ENCODE data around the gene ATP6V0C.
"Not testable (repeated sequence)": the region's sequence is repeated elsewhere in the genome, so short reads cannot be mapped to it uniquely, and the experiment has no call there.

The ATP6V0C gene

DNA sequence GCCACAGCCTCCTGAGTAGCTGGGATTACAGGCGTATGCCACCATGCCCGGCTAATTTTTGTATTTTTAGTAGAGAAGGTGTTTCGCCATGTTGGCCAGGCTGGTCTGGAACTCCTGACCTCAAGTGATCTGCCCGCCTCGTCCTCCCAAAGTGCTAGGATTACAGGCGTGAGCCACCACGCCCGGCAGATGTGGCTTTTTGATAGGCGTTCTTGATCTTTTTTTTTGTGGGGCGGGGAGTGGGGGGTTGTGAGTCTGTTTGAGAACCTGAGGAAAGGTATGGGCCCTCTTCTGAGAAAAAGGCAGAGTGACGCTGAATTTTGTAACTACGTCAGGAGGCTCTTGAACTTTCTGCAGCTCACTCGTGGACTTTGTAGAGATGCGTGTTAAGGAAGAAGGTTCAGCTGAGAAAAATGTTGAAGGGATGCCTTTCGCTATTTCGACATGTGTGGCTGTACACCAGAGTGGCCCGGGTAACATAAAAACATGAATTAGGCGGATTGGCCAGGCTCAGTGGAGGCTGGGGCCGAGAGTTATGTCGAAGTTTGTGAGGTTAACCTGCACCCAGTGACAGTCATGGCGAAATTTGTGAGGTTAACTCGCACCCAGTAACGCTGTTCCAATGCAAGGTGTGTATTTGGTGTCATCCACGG, 25.6 kb downstream of the ATP6V0C start:
- H3K27me3 ChIP-seq (ENCODE audit: control insufficient read depth, insufficient read depth, low read length); H3K36me3 ChIP-seq (ENCODE audit: control insufficient read depth, insufficient read depth, low read length); H3K4me3 ChIP-seq (ENCODE audit: low read depth, low read length); H3K9ac ChIP-seq (ENCODE audit: low read depth, low read length); H3K9me3 ChIP-seq (ENCODE audit: control insufficient read depth, insufficient read depth, low read length); H3K4me1 ChIP-seq (ENCODE audit: control insufficient read depth, insufficient read depth, low read length): not testable (repeated sequence)

DNA sequence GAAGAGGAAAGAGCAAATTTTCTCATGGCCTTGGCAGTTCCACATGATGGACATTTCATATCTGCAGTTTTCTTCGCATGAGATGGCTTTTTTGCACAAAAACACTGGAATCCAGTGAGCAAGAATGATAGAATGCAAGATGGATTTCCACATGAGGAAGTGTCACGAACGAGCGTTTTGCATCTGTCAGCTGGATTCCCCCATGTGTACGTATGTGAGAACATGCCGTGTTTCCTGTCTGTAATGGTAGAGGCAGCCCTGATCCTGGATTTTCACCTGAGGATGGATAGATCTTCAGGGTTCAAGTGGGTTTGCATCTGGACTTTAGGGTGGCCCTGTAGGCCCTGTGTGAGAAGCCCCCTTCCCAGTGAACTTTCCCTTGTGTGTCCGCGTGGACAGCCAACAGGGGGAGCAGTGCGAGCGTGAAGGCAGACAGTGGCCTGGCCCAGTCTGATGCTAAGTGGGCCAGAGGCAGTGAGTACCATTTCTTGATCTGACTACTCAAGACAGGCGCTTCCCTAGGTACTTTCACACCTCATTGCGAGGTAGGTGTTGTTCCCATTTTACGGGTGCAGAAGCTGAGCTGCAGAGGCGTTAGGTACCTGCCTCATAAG, 26.2 kb downstream of the ATP6V0C start:
- H3K4me3 ChIP-seq (ENCODE audit: low read depth, low read length); H3K4me1 ChIP-seq (ENCODE audit: control insufficient read depth, insufficient read depth, low read length); H3K9me3 ChIP-seq (ENCODE audit: control insufficient read depth, insufficient read depth, low read length); H3K9ac ChIP-seq (ENCODE audit: low read depth, low read length); H3K27me3 ChIP-seq (ENCODE audit: control insufficient read depth, insufficient read depth, low read length); H3K36me3 ChIP-seq (ENCODE audit: control insufficient read depth, insufficient read depth, low read length): not testable (repeated sequence)

DNA sequence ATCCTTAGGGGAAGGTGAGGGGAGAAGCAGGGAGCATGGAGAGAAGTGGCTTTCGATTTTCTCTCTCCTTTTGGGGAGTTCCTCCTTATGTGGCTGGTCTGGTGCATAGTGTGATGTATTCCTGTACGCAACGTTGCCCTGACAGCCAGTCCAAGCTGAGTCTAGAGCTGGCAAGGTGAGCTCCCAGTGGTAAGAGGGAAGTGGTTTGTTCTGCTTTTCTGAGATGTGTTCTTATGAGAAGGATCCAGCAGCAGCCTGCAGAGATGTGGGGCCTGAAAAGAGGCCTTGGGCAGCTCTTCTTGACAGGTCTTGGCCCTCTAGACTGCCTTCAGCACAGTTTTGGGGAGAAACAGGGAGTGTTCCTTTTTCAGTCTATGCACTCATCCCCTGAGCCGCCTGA, 27.2 kb downstream of the ATP6V0C start:
- H3K36me3 ChIP-seq (ENCODE audit: control insufficient read depth, insufficient read depth, low read length); H3K9me3 ChIP-seq (ENCODE audit: control insufficient read depth, insufficient read depth, low read length); H3K4me3 ChIP-seq (ENCODE audit: low read depth, low read length); H3K9ac ChIP-seq (ENCODE audit: low read depth, low read length); H3K27me3 ChIP-seq (ENCODE audit: control insufficient read depth, insufficient read depth, low read length); H3K4me1 ChIP-seq (ENCODE audit: control insufficient read depth, insufficient read depth, low read length): not testable (repeated sequence)

DNA sequence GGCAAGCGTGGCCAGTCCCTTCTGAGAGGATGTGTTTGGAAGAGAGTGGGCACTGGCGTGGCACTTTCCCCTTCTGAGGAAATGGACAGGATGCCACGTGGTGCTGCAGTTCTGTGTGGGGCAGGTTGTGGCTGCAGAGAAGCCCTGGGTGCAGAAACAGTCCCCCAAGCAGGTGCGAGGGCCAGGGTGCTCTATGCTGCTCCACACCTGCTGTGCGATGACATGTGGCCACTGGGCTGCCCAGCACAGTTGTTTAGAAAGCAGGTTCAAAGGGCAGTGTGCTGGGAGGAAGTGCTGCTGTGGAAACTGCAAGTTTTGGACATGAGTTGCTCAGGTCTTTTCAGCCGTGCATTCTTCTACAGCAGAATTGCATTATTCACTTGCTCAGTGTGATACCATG, 27.7 kb downstream of the ATP6V0C start:
- H3K9ac ChIP-seq (ENCODE audit: low read depth, low read length); H3K27me3 ChIP-seq (ENCODE audit: control insufficient read depth, insufficient read depth, low read length); H3K4me3 ChIP-seq (ENCODE audit: low read depth, low read length); H3K4me1 ChIP-seq (ENCODE audit: control insufficient read depth, insufficient read depth, low read length); H3K9me3 ChIP-seq (ENCODE audit: control insufficient read depth, insufficient read depth, low read length); H3K36me3 ChIP-seq (ENCODE audit: control insufficient read depth, insufficient read depth, low read length): not testable (repeated sequence)

DNA sequence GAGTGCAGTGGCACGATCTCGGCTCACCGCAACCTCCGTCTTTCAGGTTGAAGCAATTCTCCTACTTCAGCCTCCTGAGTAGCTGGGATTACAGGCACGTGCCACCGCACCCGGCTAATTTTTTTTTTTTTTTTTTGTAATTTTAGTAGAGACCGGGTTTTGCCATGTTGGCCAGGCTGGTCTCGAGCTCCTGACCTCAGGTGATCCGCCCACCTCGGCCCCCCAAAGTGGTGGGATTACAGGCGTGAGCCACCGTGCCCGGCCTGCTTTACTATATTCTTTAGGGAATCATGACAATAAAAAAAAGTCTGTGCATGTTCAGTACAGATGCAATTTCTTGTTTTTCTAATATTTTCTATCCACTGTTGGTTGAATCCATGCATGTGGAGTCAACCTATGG, 30.0 kb downstream of the ATP6V0C start:
- H3K9me3 ChIP-seq (ENCODE audit: control insufficient read depth, insufficient read depth, low read length); H3K9ac ChIP-seq (ENCODE audit: low read depth, low read length); H3K27me3 ChIP-seq (ENCODE audit: control insufficient read depth, insufficient read depth, low read length); H3K36me3 ChIP-seq (ENCODE audit: control insufficient read depth, insufficient read depth, low read length); H3K4me3 ChIP-seq (ENCODE audit: low read depth, low read length); H3K4me1 ChIP-seq (ENCODE audit: control insufficient read depth, insufficient read depth, low read length): not testable (repeated sequence)

DNA sequence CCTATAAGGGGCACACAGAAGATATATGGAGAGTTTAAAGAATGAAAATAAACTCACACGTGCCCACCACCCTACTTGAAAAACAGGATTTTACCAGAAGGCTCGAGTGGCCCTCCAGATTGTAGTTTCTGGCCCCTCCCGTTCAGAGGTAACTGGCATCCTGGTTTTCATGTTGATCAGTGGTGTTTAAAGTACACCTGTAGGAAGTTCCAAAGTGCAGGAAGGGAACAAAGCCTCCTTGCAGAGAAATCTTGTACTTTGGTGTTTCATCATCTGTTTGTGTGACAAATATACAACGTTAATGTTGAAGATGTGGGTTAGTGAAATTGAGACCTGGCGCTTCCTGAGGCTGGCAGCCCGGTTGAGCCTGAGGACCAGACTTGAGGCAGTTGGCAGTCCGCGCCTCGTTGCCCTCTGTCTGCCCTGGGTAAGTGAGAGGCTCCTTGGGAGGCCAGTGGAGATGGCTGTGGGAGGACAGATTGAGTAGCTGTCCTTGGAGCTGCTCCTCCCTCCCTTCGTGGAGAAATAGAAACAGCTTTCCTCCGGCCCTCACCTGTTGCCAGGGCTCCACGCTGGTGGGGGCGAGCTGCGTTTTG, 36.6 kb downstream of the ATP6V0C start:
- not testable (repeated sequence) for H3K4me1 ChIP-seq (ENCODE audit: control insufficient read depth, insufficient read depth, low read length); H3K4me3 ChIP-seq (ENCODE audit: low read depth, low read length); H3K27me3 ChIP-seq (ENCODE audit: control insufficient read depth, insufficient read depth, low read length); H3K9ac ChIP-seq (ENCODE audit: low read depth, low read length); H3K36me3 ChIP-seq (ENCODE audit: control insufficient read depth, insufficient read depth, low read length); H3K9me3 ChIP-seq (ENCODE audit: control insufficient read depth, insufficient read depth, low read length)

DNA sequence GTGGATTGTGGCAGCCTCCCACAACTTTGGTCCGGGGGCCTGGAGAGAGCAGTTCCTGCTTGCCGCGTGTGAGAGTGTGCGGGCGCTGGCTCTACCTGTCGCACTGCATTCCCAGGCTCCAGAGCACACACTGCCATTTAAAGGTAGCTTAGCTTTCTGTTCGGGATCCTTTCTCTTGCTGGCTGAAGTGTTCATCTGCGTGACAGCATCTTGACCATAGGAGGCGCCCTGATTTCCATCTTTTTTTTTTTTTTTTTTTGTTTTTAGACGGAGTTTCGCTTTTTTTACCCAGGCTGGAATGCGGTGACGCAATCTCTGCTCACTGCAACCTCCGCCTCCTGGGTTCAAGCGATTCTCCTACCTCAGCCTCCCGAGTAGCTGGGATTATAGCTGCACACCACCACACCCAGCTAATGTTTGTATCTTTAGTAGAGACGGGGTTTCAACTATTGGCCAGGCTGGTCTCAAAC, 37.7 kb downstream of the ATP6V0C start:
- not testable (repeated sequence) for H3K27me3 ChIP-seq (ENCODE audit: control insufficient read depth, insufficient read depth, low read length); H3K4me3 ChIP-seq (ENCODE audit: low read depth, low read length); H3K4me1 ChIP-seq (ENCODE audit: control insufficient read depth, insufficient read depth, low read length); H3K36me3 ChIP-seq (ENCODE audit: control insufficient read depth, insufficient read depth, low read length); H3K9me3 ChIP-seq (ENCODE audit: control insufficient read depth, insufficient read depth, low read length); H3K9ac ChIP-seq (ENCODE audit: low read depth, low read length)

DNA sequence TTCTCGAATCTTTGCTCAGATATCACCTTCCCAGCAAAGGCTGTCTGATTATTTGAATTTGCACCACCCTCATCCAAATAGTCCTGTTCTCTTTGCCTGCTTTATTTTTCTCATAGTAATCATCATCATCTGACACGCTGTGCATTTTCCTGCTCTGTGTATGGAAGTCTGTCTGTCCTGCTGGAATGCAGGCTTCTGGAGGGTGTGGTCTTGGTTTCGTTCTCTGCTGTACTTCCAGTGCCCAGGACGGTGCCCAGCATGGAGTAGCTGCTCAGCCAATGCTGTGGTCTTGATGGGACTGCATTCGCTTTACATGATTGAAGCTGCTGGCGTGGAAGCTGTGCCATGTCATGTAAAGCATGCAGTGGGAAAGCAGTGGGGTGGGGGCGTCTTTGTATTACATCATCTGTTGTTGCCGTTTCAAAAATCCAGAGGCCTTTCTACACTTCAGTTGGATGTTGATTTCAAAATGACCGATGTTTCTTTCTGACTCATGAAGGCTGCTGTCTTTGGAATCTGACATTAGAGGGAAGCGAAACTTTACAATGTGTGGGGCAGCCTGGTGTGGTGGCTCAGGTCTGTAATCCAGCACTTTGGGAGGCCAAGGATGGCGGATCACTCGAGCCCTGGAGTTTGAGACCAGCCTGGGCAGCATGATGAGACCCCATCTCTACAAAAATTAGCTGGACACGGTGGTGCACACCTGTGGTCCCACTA, 41.1 kb downstream of the ATP6V0C start:
- not testable (repeated sequence) for H3K27me3 ChIP-seq (ENCODE audit: control insufficient read depth, insufficient read depth, low read length); H3K36me3 ChIP-seq (ENCODE audit: control insufficient read depth, insufficient read depth, low read length); H3K4me1 ChIP-seq (ENCODE audit: control insufficient read depth, insufficient read depth, low read length); H3K9me3 ChIP-seq (ENCODE audit: control insufficient read depth, insufficient read depth, low read length); H3K4me3 ChIP-seq (ENCODE audit: low read depth, low read length); H3K9ac ChIP-seq (ENCODE audit: low read depth, low read length)

DNA sequence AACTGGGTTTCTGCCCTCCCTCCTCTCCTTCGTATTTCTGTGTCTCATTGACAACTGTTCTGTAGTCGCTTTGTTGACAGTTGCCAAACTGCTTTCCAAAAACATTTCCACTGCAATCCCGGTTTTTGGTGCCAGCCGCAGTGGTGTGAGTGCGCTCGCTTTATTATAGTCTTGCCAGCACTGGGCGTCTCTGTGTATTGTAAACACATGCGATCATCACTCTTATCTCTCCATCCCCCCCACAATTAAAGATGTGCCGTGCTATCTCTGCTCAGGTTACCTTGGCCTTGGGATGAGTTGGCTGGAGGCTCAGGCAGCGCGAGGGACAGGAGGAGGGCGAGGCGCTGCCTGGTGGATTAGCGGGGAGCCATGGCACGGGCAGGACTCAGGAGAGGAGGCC, 43.4 kb downstream of the ATP6V0C start:
- H3K4me3 ChIP-seq (ENCODE audit: low read depth, low read length); H3K9ac ChIP-seq (ENCODE audit: low read depth, low read length): not testable (repeated sequence)

DNA sequence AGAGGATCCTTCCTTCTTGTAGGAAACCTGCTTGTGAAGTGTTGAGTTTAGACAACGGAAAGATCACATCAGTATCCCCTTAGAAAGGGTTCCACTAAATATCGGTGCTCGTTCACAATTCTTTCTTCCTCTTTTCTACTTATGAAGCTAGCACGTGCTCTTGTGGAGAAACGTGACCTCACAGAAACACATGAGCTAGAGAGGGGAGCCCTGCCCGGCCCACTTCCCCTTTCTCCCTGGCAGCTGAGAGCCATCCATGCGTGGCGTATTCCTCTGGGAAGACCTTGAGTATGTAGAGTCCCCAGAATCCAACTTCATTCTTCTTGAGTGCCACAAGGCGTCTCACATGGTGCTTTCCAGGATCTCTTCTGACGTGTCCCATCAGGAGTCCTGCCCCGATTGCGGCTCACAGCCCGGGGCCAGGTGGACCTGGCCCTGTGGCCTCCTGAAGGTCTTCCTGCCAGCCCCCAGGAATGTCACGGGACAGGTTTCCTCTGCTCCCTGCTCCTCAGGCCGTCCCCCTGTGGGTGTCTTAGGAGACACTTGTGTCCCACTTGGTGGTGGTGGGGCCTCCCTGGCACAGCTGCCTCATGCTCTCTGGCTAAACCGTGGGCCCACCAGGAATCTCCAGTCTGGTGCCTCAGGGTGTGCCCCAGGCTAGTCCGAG, 46.5 kb downstream of the ATP6V0C start:
- not testable (repeated sequence) for H3K27me3 ChIP-seq (ENCODE audit: control insufficient read depth, insufficient read depth, low read length); H3K36me3 ChIP-seq (ENCODE audit: control insufficient read depth, insufficient read depth, low read length); H3K4me1 ChIP-seq (ENCODE audit: control insufficient read depth, insufficient read depth, low read length); H3K9me3 ChIP-seq (ENCODE audit: control insufficient read depth, insufficient read depth, low read length); H3K9ac ChIP-seq (ENCODE audit: low read depth, low read length); H3K4me3 ChIP-seq (ENCODE audit: low read depth, low read length)

More for the DNA sequence above, 43.4 kb downstream of the ATP6V0C start:
- not testable (repeated sequence) for H3K36me3 ChIP-seq (ENCODE audit: control insufficient read depth, insufficient read depth, low read length); H3K27me3 ChIP-seq (ENCODE audit: control insufficient read depth, insufficient read depth, low read length); H3K9me3 ChIP-seq (ENCODE audit: control insufficient read depth, insufficient read depth, low read length); H3K4me1 ChIP-seq (ENCODE audit: control insufficient read depth, insufficient read depth, low read length)

DNA sequence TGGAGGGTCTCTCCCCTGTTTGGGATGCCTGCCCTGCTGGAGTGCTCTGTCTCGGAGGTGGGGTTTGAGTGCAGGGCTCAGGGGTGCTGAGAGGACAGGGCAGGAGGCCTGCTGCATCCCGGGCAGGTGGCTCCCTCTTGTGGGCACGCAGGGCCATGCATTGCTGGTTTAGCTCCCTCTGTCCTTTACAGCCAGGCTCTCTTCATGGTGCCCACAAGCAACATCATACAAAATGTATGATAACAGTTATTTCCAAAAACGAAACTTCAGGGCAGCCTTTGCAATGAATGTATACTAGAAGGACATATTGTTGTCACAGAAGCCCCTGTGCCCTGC, 47.0 kb downstream of the ATP6V0C start:
- not testable (repeated sequence) for H3K4me1 ChIP-seq (ENCODE audit: control insufficient read depth, insufficient read depth, low read length); H3K9ac ChIP-seq (ENCODE audit: low read depth, low read length); H3K9me3 ChIP-seq (ENCODE audit: control insufficient read depth, insufficient read depth, low read length); H3K36me3 ChIP-seq (ENCODE audit: control insufficient read depth, insufficient read depth, low read length); H3K27me3 ChIP-seq (ENCODE audit: control insufficient read depth, insufficient read depth, low read length); H3K4me3 ChIP-seq (ENCODE audit: low read depth, low read length)

DNA sequence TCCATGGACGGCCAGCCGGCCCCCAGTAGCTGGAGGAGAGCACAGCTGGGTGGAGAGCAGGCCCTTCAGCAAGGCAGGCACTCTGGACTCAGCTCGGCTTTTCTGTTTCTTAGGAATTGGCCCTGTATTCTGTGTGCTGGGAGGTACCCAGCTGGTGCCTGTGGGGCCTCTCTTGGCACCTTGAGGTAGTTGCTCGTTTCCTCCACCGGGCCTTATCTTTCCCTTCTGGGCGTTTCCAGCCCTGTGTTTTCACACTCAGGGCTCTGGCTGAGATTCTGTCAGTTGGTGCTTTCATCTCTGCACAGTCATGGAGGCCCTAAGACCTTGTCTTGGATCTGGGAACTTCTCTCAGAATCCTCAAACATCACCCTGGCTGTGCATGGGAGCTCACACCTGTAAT, 53.8 kb downstream of the ATP6V0C start:
- not testable (repeated sequence) for H3K4me3 ChIP-seq (ENCODE audit: low read depth, low read length); H3K9me3 ChIP-seq (ENCODE audit: control insufficient read depth, insufficient read depth, low read length); H3K4me1 ChIP-seq (ENCODE audit: control insufficient read depth, insufficient read depth, low read length); H3K27me3 ChIP-seq (ENCODE audit: control insufficient read depth, insufficient read depth, low read length); H3K36me3 ChIP-seq (ENCODE audit: control insufficient read depth, insufficient read depth, low read length); H3K9ac ChIP-seq (ENCODE audit: low read depth, low read length)

Data from iPS-15b (cell line).